ENCODE results near the gene EDN3. TPM values are rescaled to one million over a fixed set of nuclear protein-coding genes. Genes with fewer than 3 reads are reported as not detected.

Gene EDN3
- total and polyA plus RNA-seq, 2 of the 8 experiments (the other 6 are each of a cell fraction or from before 2014, with no cell fraction given), result 0.17 to 0.38 TPM

GRCh38 chr20:59273739-59274357 lies 26.6 kb upstream of the EDN3 start:
- Histone ChIP-seq H2BK5ac (ENCODE audit: low read depth, low read length) (no peak overlapping the region), H4K8ac (ENCODE audit: extremely low read depth, insufficient read depth, low read length) (no peak overlapping the region)
- POLR2A ChIA-PET (ENCODE audit: partially characterized antibody), result no interaction called here

More at GRCh38 chr20:59273739-59274357, 26.6 kb upstream of the EDN3 start:
- Histone ChIP-seq H3K27ac (ENCODE audit: low read depth, low read length) (no peak overlapping the region), H3K9ac (replicated peaks in 1 of 4; ENCODE audit: extremely low read depth in 1 of 4, low read depth in 3 of 4, low read length in 3 of 4) (no peak overlapping the region), H3K23ac (ENCODE audit: insufficient read length) (no peak overlapping the region), H2BK15ac (ENCODE audit: low read length) (no peak overlapping the region), H3K14ac (ENCODE audit: insufficient read length) (no peak overlapping the region), H4K91ac (replicated peaks; ENCODE audit: insufficient read length, low read length) (no peak overlapping the region), H2BK20ac (ENCODE audit: low read length) (no peak overlapping the region), H3K23me2 (ENCODE audit: low read depth, low read length) (no peaks in the 10 kb centered on the region), H3K4me2 (ENCODE audit: insufficient read depth in 1 of 2, low read depth in 2 of 2, low read length in 2 of 2) (no peak overlapping the region), H2BK120ac (replicated peaks; ENCODE audit: low read depth, low read length) (no peak overlapping the region), H3K4me3 (ENCODE audit: extremely low read depth in 1 of 4, insufficient read depth in 2 of 4, low read depth in 3 of 4, low read length in 4 of 4) (no peak overlapping the region), H3K79me1 (ENCODE audit: low read depth, low read length) (no peaks in the 10 kb centered on the region), H3K9me3 (ENCODE audit: insufficient read depth in 2 of 2, low read depth in 1 of 2, low read length in 1 of 2) (no peaks in the 10 kb centered on the region), H3K36me3 (ENCODE audit: control insufficient read depth in 2 of 4, insufficient read depth in 4 of 4, low read length in 3 of 4) (no peaks in the 10 kb centered on the region), H2BK12ac (ENCODE audit: low read depth, low read length) (no peak overlapping the region), H3K18ac (ENCODE audit: extremely low read depth, low read length) (no peak overlapping the region), H3K27me3 (replicated peaks in 1 of 4; ENCODE audit: control insufficient read depth in 3 of 4, extremely low read depth in 1 of 4, insufficient read depth in 3 of 4, low read length in 3 of 4) (peaks cover 0 to 4% (median 0%) of the 10 kb centered on the region in 4 experiments; a peak in 3 of 7 replicates), H2AFZ (ENCODE audit: low read length) (no peak overlapping the region), H4K5ac (ENCODE audit: insufficient read length, low read depth, low read length) (no peak overlapping the region), H4K20me1 (replicated peaks in 1 of 2; ENCODE audit: control insufficient read depth in 1 of 2, insufficient read depth in 2 of 2, low read length in 2 of 2) (no peaks in the 10 kb centered on the region), H3K79me2 (ENCODE audit: control insufficient read depth in 1 of 2, insufficient read depth in 2 of 2, low read length in 2 of 2) (no peaks in the 10 kb centered on the region), H3K56ac (replicated peaks; ENCODE audit: insufficient read length, low read depth, low read length) (no peak overlapping the region), H2AK5ac (ENCODE audit: low read depth, low read length) (no peak overlapping the region), H3K4me1 (replicated peaks in 1 of 4; ENCODE audit: control insufficient read depth in 3 of 4, insufficient read depth in 4 of 4, low read length in 3 of 4) (peaks cover 0 to 8% (median 3%) of the 10 kb centered on the region in 4 experiments; a peak in 4 of 7 replicates), H3K4ac (replicated peaks; ENCODE audit: insufficient read length, low read depth, low read length) (no peak overlapping the region)
- 88% methylated on average over 11 of the region's 11 CpGs; no CpG with 5 or more reads in 1 of the 2 experiments for WGBS, 2 experiments (ENCODE audit: extremely low coverage in 1 of 2, insufficient coverage in 1 of 2, insufficient read length in 1 of 2, insufficient replicate concordance in 2 of 2, low coverage in 1 of 2, low lambda C conversion rate in 2 of 2, missing lambda C conversion rate in 1 of 2)
- CTCF ChIA-PET (ENCODE audit: partially characterized antibody), result interaction anchor here (2.7 kb wide), 1 partner anchor 52 kb away, joined by 8 read pairs; no protein-coding TSS in a partner anchor
- DNase-seq (ENCODE audit: low read depth in 1 of 2, low spot score in 2 of 2) (no peak), FAIRE-seq (no peak)
- TF ChIP-seq SAP30 (IDR thresholded peaks at IDR 0.05; ENCODE audit: insufficient read depth, insufficient replicate concordance, low read length) (no peak), BCL11A (IDR thresholded peaks at IDR 0.05; ENCODE audit: low read depth in 2 of 2, low read length in 2 of 2) (no peak), RAD21 (IDR thresholded peaks at IDR 0.05 in 1 of 2, conservative IDR thresholded peaks at IDR 0.05 in 1 of 2; ENCODE audit: low read depth in 2 of 2, low read length in 2 of 2) (no peak), BACH1 (IDR thresholded peaks at IDR 0.05; ENCODE audit: low read length) (no peak), RFX5 (IDR thresholded peaks at IDR 0.05; ENCODE audit: borderline replicate concordance, low read depth, low read length) (no peak)
- TF ChIP-seq, protein P1, sequence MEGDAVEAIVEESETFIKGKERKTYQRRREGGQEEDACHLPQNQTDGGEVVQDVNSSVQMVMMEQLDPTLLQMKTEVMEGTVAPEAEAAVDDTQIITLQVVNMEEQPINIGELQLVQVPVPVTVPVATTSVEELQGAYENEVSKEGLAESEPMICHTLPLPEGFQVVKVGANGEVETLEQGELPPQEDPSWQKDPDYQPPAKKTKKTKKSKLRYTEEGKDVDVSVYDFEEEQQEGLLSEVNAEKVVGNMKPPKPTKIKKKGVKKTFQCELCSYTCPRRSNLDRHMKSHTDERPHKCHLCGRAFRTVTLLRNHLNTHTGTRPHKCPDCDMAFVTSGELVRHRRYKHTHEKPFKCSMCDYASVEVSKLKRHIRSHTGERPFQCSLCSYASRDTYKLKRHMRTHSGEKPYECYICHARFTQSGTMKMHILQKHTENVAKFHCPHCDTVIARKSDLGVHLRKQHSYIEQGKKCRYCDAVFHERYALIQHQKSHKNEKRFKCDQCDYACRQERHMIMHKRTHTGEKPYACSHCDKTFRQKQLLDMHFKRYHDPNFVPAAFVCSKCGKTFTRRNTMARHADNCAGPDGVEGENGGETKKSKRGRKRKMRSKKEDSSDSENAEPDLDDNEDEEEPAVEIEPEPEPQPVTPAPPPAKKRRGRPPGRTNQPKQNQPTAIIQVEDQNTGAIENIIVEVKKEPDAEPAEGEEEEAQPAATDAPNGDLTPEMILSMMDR (IDR thresholded peaks at IDR 0.05; ENCODE audit: control extremely low read depth in 1 of 3, insufficient read depth in 1 of 3, low read depth in 1 of 3, low read length in 3 of 3), result no peak
